HG02642 (cell line): ENCODE results near the gene CSNK1D.
"Not testable (repeated sequence)": the region's sequence is repeated elsewhere in the genome, so short reads cannot be mapped to it uniquely, and the experiment has no call there.

Experiments used
- ATAC-seq: cut with Tn5 transposase; IDR thresholded peaks from one replicate; pipeline ENCODE4 v1.9.1; 2021; ENCODE audit warnings: mild to moderate bottlenecking; ENCODE audit not compliant: unreplicated experiment, poor library complexity

CSNK1D gene

GRCh38 chr17:82217530-82218204 lies 55.8 kb downstream of the CSNK1D start:
- ATAC-seq = no peak

GRCh38 chr17:82217120-82217529 lies 56.4 kb downstream of the CSNK1D start:
- ATAC-seq = no peak

GRCh38 chr17:82216301-82217119 lies 57.0 kb downstream of the CSNK1D start:
- peak; percentile 30 for ATAC-seq

- ATAC-seq = no peak
These were observed 57.6 kb downstream of the CSNK1D start for GRCh38 chr17:82215972-82216300.

- no peak for ATAC-seq
These were observed 58.2 kb downstream of the CSNK1D start for GRCh38 chr17:82215095-82215971.

- ATAC-seq = no peak
These were observed 59.4 kb downstream of the CSNK1D start for GRCh38 chr17:82214012-82214628.

GRCh38 chr17:82213251-82214011 lies 60.1 kb downstream of the CSNK1D start:
- peak; percentile 22 for ATAC-seq

- peak; percentile 78 for ATAC-seq
These were observed 60.9 kb downstream of the CSNK1D start, which contains the start of gene CCDC57 for GRCh38 chr17:82212331-82213250. Gene CCDC57 (minus strand): TSS chr17:82212842. CDS start chr17:82201944, 10,898 bp downstream.

GRCh38 chr17:82210655-82211054 lies 62.8 kb downstream of the CSNK1D start:
- not testable (repeated sequence) for ATAC-seq

- peak; percentile 79 for ATAC-seq
These were observed 67.6 kb downstream of the CSNK1D start for GRCh38 chr17:82205720-82206508.

- ATAC-seq = no peak
These were observed 68.4 kb downstream of the CSNK1D start for GRCh38 chr17:82204831-82205719.

GRCh38 chr17:82203920-82204319 lies 69.6 kb downstream of the CSNK1D start:
- no peak for ATAC-seq

- no peak for ATAC-seq
These were observed 70.5 kb downstream of the CSNK1D start for GRCh38 chr17:82202981-82203380.

- no peak for ATAC-seq
These were observed 72.0 kb downstream of the CSNK1D start for GRCh38 chr17:82201498-82201910.

- ATAC-seq = no peak
These were observed 72.6 kb downstream of the CSNK1D start for GRCh38 chr17:82200743-82201497.

GRCh38 chr17:82200135-82200534 lies 73.4 kb downstream of the CSNK1D start:
- ATAC-seq = no peak
